GM21526 (cell line): ENCODE measurements around the gene PIP5K1C.
"Not testable (repeated sequence)": the region's sequence is repeated elsewhere in the genome, so short reads cannot be mapped to it uniquely, and the experiment has no call there.

ENCODE experiments used
- ATAC-seq: cut with Tn5 transposase; IDR thresholded peaks from one replicate; pipeline ENCODE4 v1.9.1; 2021; ENCODE audit warnings: moderate library complexity; ENCODE audit not compliant: unreplicated experiment, low FRiP score

The PIP5K1C gene

GRCh38 chr19:3595521-3596061, 104.7 kb downstream of the PIP5K1C start:
- no peak for ATAC-seq

GRCh38 chr19:3593156-3593555, 107.1 kb downstream of the PIP5K1C start:
- no peak for ATAC-seq

- ATAC-seq, result no peak
These were observed 108.2 kb downstream of the PIP5K1C start for GRCh38 chr19:3591876-3592613.

- no peak for ATAC-seq
These were observed 109.1 kb downstream of the PIP5K1C start for GRCh38 chr19:3590991-3591659.

GRCh38 chr19:3589949-3590348, 110.3 kb downstream of the PIP5K1C start:
- no peak for ATAC-seq

GRCh38 chr19:3589439-3589838, 110.8 kb downstream of the PIP5K1C start:
- ATAC-seq, result no peak

GRCh38 chr19:3586707-3587346, 113.4 kb downstream of the PIP5K1C start:
- no peak for ATAC-seq

GRCh38 chr19:3586127-3586626, 114.1 kb downstream of the PIP5K1C start:
- ATAC-seq, result no peak

GRCh38 chr19:3585301-3586126, 114.8 kb downstream of the PIP5K1C start, which contains the start of gene GIPC3:
GIPC3 (plus strand) TSS chr19:3585478; CDS start chr19:3585598, 120 bp downstream.
- no peak for ATAC-seq

- ATAC-seq, result not testable (repeated sequence)
These were observed 116.0 kb downstream of the PIP5K1C start for GRCh38 chr19:3584036-3584802.

GRCh38 chr19:3581792-3582191, 118.5 kb downstream of the PIP5K1C start:
- ATAC-seq, result not testable (repeated sequence)
